ENCODE results near the gene RASGEF1B. TPM values are rescaled to one million over a fixed set of nuclear protein-coding genes. Genes with fewer than 3 reads are reported as not detected.

Gene RASGEF1B
- total RNA-seq, 2 donors from 2014 or later, result 4.3 to 8.6 TPM

DNA sequence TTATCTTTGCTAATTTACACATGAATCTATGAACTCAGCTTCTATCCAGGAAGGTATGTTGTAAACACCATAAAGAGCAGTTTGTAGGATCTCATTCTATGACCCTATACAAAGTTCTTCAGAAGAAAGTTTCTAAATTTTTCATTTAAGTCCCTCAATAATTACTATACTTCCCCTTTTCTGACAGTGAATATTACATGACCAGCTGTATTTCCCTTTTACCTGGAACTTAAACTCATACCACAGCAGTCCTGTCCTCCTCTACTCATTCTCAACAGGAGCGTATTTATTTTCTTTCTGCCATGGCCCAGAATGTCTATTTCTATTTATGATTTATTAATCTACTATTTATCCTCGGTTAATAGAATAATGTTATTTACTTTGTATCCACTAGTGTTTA lies 15.8 kb downstream of the RASGEF1B start:
- 66 to 69% methylated on average over 2 of the region's 2 CpGs for WGBS, 2 donors
- DNase-seq (no peak), ATAC-seq (no peak)
- H3K4me3 ChIP-seq, result no peak overlapping the region
- H3K4me1 ChIP-seq, result no peaks in the 10 kb centered on the region
- H3K27me3 ChIP-seq, result no peaks in the 10 kb centered on the region
- intact Hi-C loops (cut with DNase I), result no loop called here
- no peak for TF ChIP-seq POLR2A (IDR thresholded peaks at IDR 0.05)
- TF ChIP-seq, protein P1, sequence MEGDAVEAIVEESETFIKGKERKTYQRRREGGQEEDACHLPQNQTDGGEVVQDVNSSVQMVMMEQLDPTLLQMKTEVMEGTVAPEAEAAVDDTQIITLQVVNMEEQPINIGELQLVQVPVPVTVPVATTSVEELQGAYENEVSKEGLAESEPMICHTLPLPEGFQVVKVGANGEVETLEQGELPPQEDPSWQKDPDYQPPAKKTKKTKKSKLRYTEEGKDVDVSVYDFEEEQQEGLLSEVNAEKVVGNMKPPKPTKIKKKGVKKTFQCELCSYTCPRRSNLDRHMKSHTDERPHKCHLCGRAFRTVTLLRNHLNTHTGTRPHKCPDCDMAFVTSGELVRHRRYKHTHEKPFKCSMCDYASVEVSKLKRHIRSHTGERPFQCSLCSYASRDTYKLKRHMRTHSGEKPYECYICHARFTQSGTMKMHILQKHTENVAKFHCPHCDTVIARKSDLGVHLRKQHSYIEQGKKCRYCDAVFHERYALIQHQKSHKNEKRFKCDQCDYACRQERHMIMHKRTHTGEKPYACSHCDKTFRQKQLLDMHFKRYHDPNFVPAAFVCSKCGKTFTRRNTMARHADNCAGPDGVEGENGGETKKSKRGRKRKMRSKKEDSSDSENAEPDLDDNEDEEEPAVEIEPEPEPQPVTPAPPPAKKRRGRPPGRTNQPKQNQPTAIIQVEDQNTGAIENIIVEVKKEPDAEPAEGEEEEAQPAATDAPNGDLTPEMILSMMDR (IDR thresholded peaks at IDR 0.05), result no peak
- no peaks in the 10 kb centered on the region for H3K9me3 ChIP-seq
- H3K36me3 ChIP-seq (replicated peaks in 1 of 2; ENCODE audit: insufficient read depth in 1 of 2, low read depth in 2 of 2), result peaks cover 0 to 2% of the 10 kb centered on the region in 2 donors
- no peak overlapping the region for H3K27ac ChIP-seq

DNA sequence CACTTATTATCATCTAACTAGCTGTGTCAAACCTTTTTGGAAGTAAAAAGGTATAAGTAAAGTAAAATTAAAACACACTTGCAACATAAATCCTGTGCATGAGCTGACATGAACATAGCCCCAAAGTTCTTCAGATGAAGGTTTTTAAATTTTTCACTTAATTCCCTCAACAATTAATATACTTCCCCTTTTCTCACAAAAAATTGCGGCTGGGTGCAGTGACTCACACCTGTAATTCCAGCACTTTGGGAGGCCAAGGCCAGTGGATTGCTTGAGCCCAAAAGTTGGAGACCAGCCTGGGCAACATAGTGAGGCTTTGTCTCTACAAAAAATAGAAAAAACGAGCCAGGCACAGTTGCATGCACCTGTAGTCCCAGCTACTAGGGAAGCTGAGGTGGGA lies 16.8 kb downstream of the RASGEF1B start:
- DNase-seq, result no peak
- WGBS, 2 donors, result 55 to 69% methylated on average over 2 of the region's 2 CpGs
- Histone ChIP-seq H3K27ac (no peak overlapping the region), H3K36me3 (replicated peaks in 1 of 2; ENCODE audit: insufficient read depth in 1 of 2, low read depth in 2 of 2) (peaks cover 0 to 2% of the 10 kb centered on the region in 2 donors), H3K9me3 (no peaks in the 10 kb centered on the region), H3K4me3 (no peak overlapping the region), H3K27me3 (no peaks in the 10 kb centered on the region), H3K4me1 (no peaks in the 10 kb centered on the region)
- no peak for ATAC-seq
- TF ChIP-seq, protein P1 (IDR thresholded peaks at IDR 0.05), result no peak
- TF ChIP-seq POLR2A (IDR thresholded peaks at IDR 0.05), result no peak
- intact Hi-C loops (cut with DNase I), result no loop called here

DNA sequence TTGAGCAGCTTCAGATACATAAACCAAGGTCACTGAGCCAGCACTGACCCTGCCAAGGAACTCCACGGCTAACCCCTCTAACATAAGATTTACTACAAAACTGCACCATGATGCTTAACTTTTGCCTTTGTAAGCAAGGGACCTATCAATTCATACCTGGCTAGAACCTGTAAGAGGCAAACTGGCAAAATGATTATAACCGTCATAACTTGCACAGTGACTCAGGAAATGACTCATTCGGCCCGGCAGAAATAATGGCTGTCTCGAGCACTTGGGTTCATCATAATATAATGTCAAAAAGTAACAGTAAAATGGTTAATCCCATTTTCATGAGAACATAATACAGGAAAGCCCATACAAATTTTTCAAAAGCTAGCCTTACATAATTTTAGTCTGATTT lies 17.2 kb downstream of the RASGEF1B start:
- no peak overlapping the region for H3K27ac ChIP-seq
- no peak overlapping the region for H3K4me3 ChIP-seq
- WGBS, 2 donors, result 67 to 72% methylated on average over 5 of the region's 5 CpGs
- ATAC-seq (no peak), DNase-seq (no peak)
- intact Hi-C loops (cut with DNase I), result no loop called here
- H3K36me3 ChIP-seq (replicated peaks in 1 of 2; ENCODE audit: insufficient read depth in 1 of 2, low read depth in 2 of 2), result peaks cover 0 to 2% of the 10 kb centered on the region in 2 donors
- H3K27me3 ChIP-seq, result no peaks in the 10 kb centered on the region
- no peaks in the 10 kb centered on the region for H3K4me1 ChIP-seq
- TF ChIP-seq, protein P1 (IDR thresholded peaks at IDR 0.05), result no peak
- TF ChIP-seq POLR2A (IDR thresholded peaks at IDR 0.05), result no peak
- no peaks in the 10 kb centered on the region for H3K9me3 ChIP-seq

DNA sequence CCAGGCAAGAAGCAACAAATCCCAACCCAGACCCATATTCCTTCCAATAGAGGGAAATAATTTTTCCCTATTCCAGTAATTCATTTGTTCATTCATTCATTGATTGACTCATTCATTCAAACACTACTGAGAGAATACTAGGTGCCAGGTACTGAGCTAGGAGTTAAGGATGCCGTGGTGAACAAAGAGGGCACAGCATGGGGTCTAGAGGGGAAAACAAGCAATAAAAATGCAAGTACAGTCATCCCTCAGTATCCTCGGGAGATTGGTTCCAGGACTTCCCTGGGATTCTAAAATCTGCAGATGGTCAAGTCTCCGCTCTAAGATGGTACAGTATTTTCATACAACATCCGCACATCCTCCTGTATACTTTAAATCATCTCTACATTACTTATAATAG lies 18.7 kb downstream of the RASGEF1B start:
- TF ChIP-seq, protein P1 (IDR thresholded peaks at IDR 0.05), result no peak
- TF ChIP-seq POLR2A (IDR thresholded peaks at IDR 0.05), result no peak
- WGBS, 2 donors, result 85 to 87% methylated on average over 4 of the region's 4 CpGs
- Histone ChIP-seq H3K27ac (no peak overlapping the region), H3K36me3 (replicated peaks in 1 of 2; ENCODE audit: insufficient read depth in 1 of 2, low read depth in 2 of 2) (peaks cover 0 to 2% of the 10 kb centered on the region in 2 donors), H3K4me3 (no peak overlapping the region), H3K4me1 (no peaks in the 10 kb centered on the region), H3K27me3 (no peaks in the 10 kb centered on the region), H3K9me3 (no peaks in the 10 kb centered on the region)
- no peak for ATAC-seq
- intact Hi-C loops (cut with DNase I), result no loop called here
- no peak for DNase-seq

DNA sequence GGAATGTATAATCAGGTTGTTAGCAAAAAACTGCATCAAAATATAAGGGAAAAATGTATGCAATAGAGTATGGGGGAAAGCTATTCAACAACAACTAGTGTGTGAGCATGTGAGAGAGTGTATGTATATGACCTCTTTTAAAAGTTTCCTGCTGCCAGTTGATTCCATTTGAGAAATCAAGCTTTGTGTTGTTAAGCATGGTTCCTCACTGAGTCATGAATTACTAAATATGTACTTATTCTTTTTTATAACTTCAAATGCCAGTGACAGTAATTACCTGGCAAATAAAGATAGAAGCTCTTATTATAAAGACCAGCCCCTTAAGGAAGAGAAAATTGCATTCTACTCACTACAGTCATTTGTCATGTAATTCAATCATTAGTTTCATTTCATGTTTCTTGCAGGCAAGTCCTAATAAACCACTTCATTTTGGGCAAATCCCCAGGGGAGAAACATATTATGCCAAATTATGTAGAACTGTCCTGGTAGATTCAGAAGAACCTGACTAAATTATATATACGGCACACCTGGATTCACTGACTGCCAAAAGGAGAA lies 19.2 kb downstream of the RASGEF1B start:
- H3K36me3 ChIP-seq (replicated peaks in 1 of 2; ENCODE audit: insufficient read depth in 1 of 2, low read depth in 2 of 2), result peaks cover 0 to 2% of the 10 kb centered on the region in 2 donors
- H3K4me3 ChIP-seq, result no peak overlapping the region
- ATAC-seq, result no peak
- no peaks in the 10 kb centered on the region for H3K9me3 ChIP-seq
- no peaks in the 10 kb centered on the region for H3K27me3 ChIP-seq
- 100% methylated on average over 1 of the region's 1 CpG for WGBS, 2 donors
- H3K4me1 ChIP-seq, result no peaks in the 10 kb centered on the region
- TF ChIP-seq POLR2A (IDR thresholded peaks at IDR 0.05), result no peak
- TF ChIP-seq, protein P1 (IDR thresholded peaks at IDR 0.05), result no peak
- no peak overlapping the region for H3K27ac ChIP-seq
- no peak for DNase-seq
- intact Hi-C loops (cut with DNase I), result no loop called here

All from body of pancreas (tissue), 4 donors.